IMR-90 (cell line): ENCODE results near the gene MPZL1. TPM values are rescaled to one million over a fixed set of nuclear protein-coding genes. Genes with fewer than 3 reads are reported as not detected.

Source experiments
- ATAC-seq: fragments of 200-7000 bp; cut with Tn5 transposase; 2 replicates; pipeline ENCODE4 v1.9.1; 2020; ENCODE audit warnings: low read depth, mild to moderate bottlenecking, moderate library complexity
- BruUV-seq: library from RNA; stranded (reverse); fragments of 400-500 nt; replicated peaks from 2 replicates; lab custom pipeline; 2021; lab: Mats Ljungman, UMichigan
- CTCF ChIA-PET: fragments of 300-600 bp; formaldehyde crosslinking; extraction: SDS; loops from one replicate; lab custom pipeline; 2021; ENCODE audit warnings: antibody characterized with exemption; lab: Yijun Ruan, JAX
- POLR2A ChIA-PET: fragments of 300-600 bp; sonication (Branson Sonifier 250); formaldehyde crosslinking; loops from one replicate; lab custom pipeline; 2022; ENCODE audit warnings: antibody characterized with exemption; ENCODE audit not compliant: unreplicated experiment; lab: Charles Lee
- DNase-seq: peaks from one replicate; pipeline ENCODE4 v3.0.0; 2013
- H2AFZ ChIP-seq: replicated peaks from 2 replicates; pipeline ENCODE3; 2013; ENCODE audit warnings: low read length, mild to moderate bottlenecking; ENCODE audit not compliant: poor library complexity
- H2AK5ac ChIP-seq: 2 replicates; pipeline ENCODE4 v1.6.1; 2013; ENCODE audit warnings: low read depth, low read length, inconsistent platforms
- H2AK9ac ChIP-seq: replicated peaks from 2 replicates; pipeline ENCODE3; 2013; ENCODE audit warnings: mild to moderate bottlenecking, low read depth, low read length, moderate library complexity; ENCODE audit not compliant: poor library complexity
- H2BK120ac ChIP-seq: 2 replicates; pipeline ENCODE4 v1.6.1; 2013; ENCODE audit warnings: low read depth, low read length, inconsistent platforms
- H2BK15ac ChIP-seq: 3 replicates; pipeline ENCODE4 v1.6.1; 2013; ENCODE audit warnings: low read depth, low read length, inconsistent platforms
- H2BK20ac ChIP-seq: 2 replicates; pipeline ENCODE4 v1.6.1; 2013; ENCODE audit warnings: low read depth, mild to moderate bottlenecking, inconsistent platforms, low read length, moderate library complexity
- H2BK5ac ChIP-seq: 2 replicates; pipeline ENCODE4 v1.6.1; 2013; ENCODE audit warnings: mild to moderate bottlenecking, low read depth, low read length, inconsistent platforms; ENCODE audit not compliant: poor library complexity, severe bottlenecking
- H3K14ac ChIP-seq: replicated peaks from 2 replicates; pipeline ENCODE4 v1.6.1; 2013; ENCODE audit warnings: low read depth, low read length, inconsistent platforms
- H3K18ac ChIP-seq: 2 replicates; pipeline ENCODE4 v1.6.1; 2013; ENCODE audit warnings: low read depth, low read length, control low read depth
- H3K23ac ChIP-seq: 2 replicates; pipeline ENCODE4 v1.6.1; 2013; ENCODE audit warnings: low read depth, low read length, inconsistent platforms
- H3K27ac ChIP-seq: 2 replicates; pipeline ENCODE4 v1.5.1; 2013; ENCODE audit warnings: mild to moderate bottlenecking, control low read depth, low read length; ENCODE audit not compliant: insufficient read depth
- H3K27me3 ChIP-seq: 2 replicates; pipeline ENCODE4 v1.6.1; 2013; ENCODE audit warnings: low read length; ENCODE audit not compliant: control insufficient read depth, insufficient read depth
- H3K36me3 ChIP-seq: 2 replicates; pipeline ENCODE4 v1.6.1; 2013; ENCODE audit warnings: low read length, mixed read lengths; ENCODE audit not compliant: control insufficient read depth, insufficient read depth
- H3K4ac ChIP-seq: 2 replicates; pipeline ENCODE4 v1.6.1; 2013; ENCODE audit warnings: low read depth, low read length, inconsistent platforms
- H3K4me1 ChIP-seq: 2 replicates; pipeline ENCODE4 v1.6.1; 2013; ENCODE audit warnings: low read length, mixed read lengths; ENCODE audit not compliant: control insufficient read depth, insufficient read depth
- H3K4me2 ChIP-seq: 2 replicates; pipeline ENCODE4 v1.6.1; 2013; ENCODE audit warnings: low read depth, mild to moderate bottlenecking, control low read depth, low read length, moderate library complexity
- H3K4me3 ChIP-seq: 2 replicates; pipeline ENCODE4 v1.5.1; 2013; ENCODE audit warnings: low read depth, mild to moderate bottlenecking, control low read depth, low read length, moderate library complexity; ENCODE audit not compliant: insufficient read depth
- H3K56ac ChIP-seq: 2 replicates; pipeline ENCODE4 v1.6.1; 2013; ENCODE audit warnings: low read length, inconsistent platforms; ENCODE audit not compliant: insufficient read depth; ENCODE audit errors: extremely low read depth
- H3K79me1 ChIP-seq, 2 experiments: 2 replicates each; pipeline ENCODE4 v1.6.1; 2013; ENCODE audit warnings: low read length in 2 of 2, inconsistent platforms in 1 of 2, low read depth in 1 of 2
- H3K9ac ChIP-seq: 2 replicates; pipeline ENCODE4 v1.6.1; 2013; ENCODE audit warnings: low read depth, low read length, control low read depth
- H3K9me1 ChIP-seq: 2 replicates; pipeline ENCODE4 v1.6.1; 2013; ENCODE audit warnings: low read length, inconsistent platforms; ENCODE audit not compliant: insufficient read depth
- H3K9me3 ChIP-seq: 2 replicates; pipeline ENCODE4 v1.6.1; 2013; ENCODE audit warnings: low read length; ENCODE audit not compliant: control insufficient read depth, insufficient read depth
- H4K20me1 ChIP-seq: 2 replicates; pipeline ENCODE4 v1.6.1; 2013; ENCODE audit warnings: low read length, inconsistent platforms; ENCODE audit not compliant: insufficient read depth
- H4K5ac ChIP-seq: 2 replicates; pipeline ENCODE4 v1.6.1; 2013; ENCODE audit warnings: mild to moderate bottlenecking, low read depth, low read length, control low read depth
- H4K8ac ChIP-seq, 2 experiments: 2 replicates each; pipeline ENCODE4 v1.6.1; 2013; ENCODE audit warnings: low read depth in 2 of 2, low read length in 2 of 2, control low read depth in 1 of 2, inconsistent platforms in 1 of 2
- H4K91ac ChIP-seq: 2 replicates; pipeline ENCODE4 v1.6.1; 2013; ENCODE audit warnings: low read depth, low read length, inconsistent platforms; ENCODE audit not compliant: insufficient read depth
- CHD1 ChIP-seq: IDR thresholded peaks from 2 replicates; pipeline ENCODE4 v1.6.1; 2012; ENCODE audit warnings: low read depth, low read length, improper control_type of control experiment
- CTCF ChIP-seq: conservative IDR thresholded peaks from 2 replicates; pipeline ENCODE4 v1.5.1; 2012; ENCODE audit warnings: mild to moderate bottlenecking, low read depth, low read length, improper control_type of control experiment
- ELK1 ChIP-seq: fragments of 150-350 bp; IDR thresholded peaks from 2 replicates; pipeline ENCODE4 v1.6.1; 2016; ENCODE audit warnings: low read depth, mild to moderate bottlenecking, low read length, moderate library complexity, borderline replicate concordance
- FOS ChIP-seq: fragments of 150-350 bp; IDR thresholded peaks from 2 replicates; pipeline ENCODE4 v1.6.1; 2016; ENCODE audit warnings: low read depth, low read length
- MAFK ChIP-seq: IDR thresholded peaks from 2 replicates; pipeline ENCODE4 v1.6.1; 2012; ENCODE audit warnings: low read depth, low read length, improper control_type of control experiment
- MAZ ChIP-seq: IDR thresholded peaks from 2 replicates; pipeline ENCODE4 v1.6.1; 2012; ENCODE audit warnings: low read depth, mild to moderate bottlenecking, low read length, improper control_type of control experiment, moderate library complexity, borderline replicate concordance
- MXI1 ChIP-seq: IDR thresholded peaks from 2 replicates; pipeline ENCODE4 v1.6.1; 2012; ENCODE audit warnings: low read depth, mild to moderate bottlenecking, low read length, moderate library complexity, borderline replicate concordance
- RAD21 ChIP-seq: IDR thresholded peaks from 2 replicates; pipeline ENCODE4 v1.6.1; 2012; ENCODE audit warnings: low read length, improper control_type of control experiment
- RCOR1 ChIP-seq: IDR thresholded peaks from 2 replicates; pipeline ENCODE4 v1.6.1; 2012; ENCODE audit warnings: mild to moderate bottlenecking, low read length, improper control_type of control experiment; ENCODE audit not compliant: insufficient replicate concordance
- SMC3 ChIP-seq: fragments of 150-350 bp; IDR thresholded peaks from 2 replicates; pipeline ENCODE4 v1.6.1; 2016; ENCODE audit warnings: low read depth, mild to moderate bottlenecking, antibody characterized with exemption, low read length, moderate library complexity
- USF2 ChIP-seq: fragments of 150-350 bp; IDR thresholded peaks from 2 replicates; pipeline ENCODE4 v1.6.1; 2017; ENCODE audit warnings: mild to moderate bottlenecking, antibody characterized with exemption, low read length, low read depth
- WGBS, 2 experiments: methylation state at CpG; one replicate each; pipeline versions ENCODE4 v1.1.5 to v1.1.7; 2013; ENCODE audit warnings: missing lambda C conversion rate in 2 of 2; ENCODE audit not compliant: insufficient read length in 1 of 2; ENCODE audit errors: extremely low coverage in 2 of 2; 5-methylcytosine and 5-hydroxymethylcytosine counted together
- dilution Hi-C: fragments of 300-500 bp; cut with HindIII; formaldehyde crosslinking; loops from one replicate; pipeline ENCODE4 v1.14.3; 2018; ENCODE audit warnings: low sequenced_read_pairs; ENCODE audit not compliant: unreplicated experiment
- in situ Hi-C: fragments of 300-500 bp; cut with MboI; formaldehyde crosslinking; loops from 3 replicates; pipeline ENCODE4 v1.14.3; 2019; ENCODE audit warnings: low sequenced_read_pairs, inconsistent platforms, mixed read lengths
- intact Hi-C: fragments of 100-400 bp; cut with micrococcal nuclease; formaldehyde crosslinking; loops from 2 replicates; pipeline ENCODE4 v1.10.0; 2022
- polyA plus RNA-seq, 3 experiments: library from polyadenylated mRNA; depleted of rRNA; stranded (reverse); fragments of >200 nt; gene quantifications; 2 replicates each; pipeline ENCODE4 v1.2.3, GENCODE V29; 2012; ENCODE audit warnings: low replicate concordance in 1 of 3
- total RNA-seq: library from RNA; depleted of rRNA; stranded (reverse); fragments of >200 nt; gene quantifications from 2 replicates; pipeline ENCODE4 v1.2.3, GENCODE V29; 2012

Gene MPZL1
- total and polyA plus RNA-seq, 2 of the 4 experiments (the other 2 are of a cell fraction): 55.3 to 87.3 TPM

DNA sequence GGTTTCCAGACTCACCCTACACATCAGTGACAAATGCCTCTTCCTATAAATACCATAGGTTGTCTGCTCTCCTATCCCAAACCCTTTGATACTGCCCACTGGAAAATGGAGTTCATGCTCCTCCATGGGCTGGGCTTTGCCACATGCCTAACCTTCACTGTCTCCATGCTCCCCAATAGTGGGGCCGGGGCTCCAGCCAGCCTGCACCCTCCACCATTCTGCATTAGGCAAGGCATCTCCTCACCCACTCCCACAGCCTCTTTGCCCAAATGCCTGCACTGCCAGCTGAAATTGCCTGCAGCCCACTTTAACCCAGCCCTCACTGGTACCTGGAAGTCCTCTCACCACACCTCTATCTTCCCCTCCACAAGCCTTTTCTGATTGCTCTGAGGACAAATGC is 18.2 kb upstream of the MPZL1 start:
- no peak overlapping the region for H3K18ac ChIP-seq
- DNase-seq (no peak), ATAC-seq (no peak)
- H3K9me1 ChIP-seq: no peaks in the 10 kb centered on the region
- H3K79me1 ChIP-seq: no peaks in the 10 kb centered on the region
- POLR2A ChIA-PET: no interaction called here
- in situ Hi-C loops: no loop called here
- H2BK120ac ChIP-seq: no peak overlapping the region
- no peaks in the 10 kb centered on the region for H3K4me1 ChIP-seq
- H3K4me2 ChIP-seq: no peak overlapping the region
- intact Hi-C loops: no loop called here
- no peak overlapping the region for H2BK5ac ChIP-seq
- H3K9me3 ChIP-seq: no peaks in the 10 kb centered on the region
- H2AFZ ChIP-seq: no peak overlapping the region
- 57% methylated on average over 1 of the region's 1 CpG; no CpG with 5 or more reads in 1 of the 2 experiments for WGBS, 2 experiments
- H2AK5ac ChIP-seq: no peak overlapping the region
- H3K9ac ChIP-seq: no peak overlapping the region
- no TSS peak for BruUV-seq
- H4K91ac ChIP-seq: no peak overlapping the region
- TF ChIP-seq RCOR1: no peak
- no peak for TF ChIP-seq CHD1
- TF ChIP-seq SMC3: no peak
- no peak for TF ChIP-seq MAFK
- no peak for TF ChIP-seq USF2
- no peak for TF ChIP-seq RAD21
- TF ChIP-seq ELK1: no peak
- TF ChIP-seq CTCF: no peak
- TF ChIP-seq MXI1: no peak
- TF ChIP-seq MAZ: no peak
- no peak for TF ChIP-seq FOS
- CTCF ChIA-PET: interaction anchor here (2.7 kb wide), 1 partner anchor 12 kb away, joined by 10 read pairs; no protein-coding TSS in a partner anchor
- H2BK15ac ChIP-seq: no peak overlapping the region
- H2AK9ac ChIP-seq: no peak overlapping the region
- H2BK20ac ChIP-seq: no peak overlapping the region
- H3K14ac ChIP-seq: no peak overlapping the region
- H4K8ac ChIP-seq: no peak overlapping the region
- H3K27ac ChIP-seq: no peak overlapping the region
- no peaks in the 10 kb centered on the region for H4K20me1 ChIP-seq
- peaks cover 44% of the 10 kb centered on the region for H3K27me3 ChIP-seq
- dilution Hi-C loops: no loop called here
- H3K4me3 ChIP-seq: no peak overlapping the region
- no peak overlapping the region for H3K4ac ChIP-seq
- no peak overlapping the region for H3K56ac ChIP-seq
- no peak overlapping the region for H3K23ac ChIP-seq
- H4K5ac ChIP-seq: no peak overlapping the region
- no peaks in the 10 kb centered on the region for H3K36me3 ChIP-seq
